Gastroesophageal sphincter (tissue), 3 donors: Measurements from ENCODE around the gene TCF12.

Experiments used
- CTCF ChIP-seq, 4 experiments: fragments of 200-600 bp in 2 of 4; fragments of 450-650 bp in 2 of 4; sonication (generic) in 1 of 4; IDR thresholded peaks; one replicate each; pipeline ENCODE4 v1.5.1; 2017 to 2019; ENCODE audit warnings: antibody characterized with exemption in 4 of 4, mild to moderate bottlenecking in 2 of 4, moderate library complexity in 2 of 4
- POLR2A ChIP-seq, 2 donors: fragments of 450-650 bp; IDR thresholded peaks; one replicate each; pipeline ENCODE4 v1.6.1; 2017; ENCODE audit warnings: antibody characterized with exemption in 2 of 2, mild to moderate bottlenecking in 2 of 2, moderate library complexity in 1 of 2

- TF ChIP-seq POLR2A (IDR thresholded peaks at IDR 0.05) (no peak), CTCF (IDR thresholded peaks at IDR 0.05) (no peak)
These were observed 229.8 kb downstream of the TCF12 start for GRCh38 chr15:57148262-57148661.
